ENCODE data around the gene ANKRD13D.

DNA sequence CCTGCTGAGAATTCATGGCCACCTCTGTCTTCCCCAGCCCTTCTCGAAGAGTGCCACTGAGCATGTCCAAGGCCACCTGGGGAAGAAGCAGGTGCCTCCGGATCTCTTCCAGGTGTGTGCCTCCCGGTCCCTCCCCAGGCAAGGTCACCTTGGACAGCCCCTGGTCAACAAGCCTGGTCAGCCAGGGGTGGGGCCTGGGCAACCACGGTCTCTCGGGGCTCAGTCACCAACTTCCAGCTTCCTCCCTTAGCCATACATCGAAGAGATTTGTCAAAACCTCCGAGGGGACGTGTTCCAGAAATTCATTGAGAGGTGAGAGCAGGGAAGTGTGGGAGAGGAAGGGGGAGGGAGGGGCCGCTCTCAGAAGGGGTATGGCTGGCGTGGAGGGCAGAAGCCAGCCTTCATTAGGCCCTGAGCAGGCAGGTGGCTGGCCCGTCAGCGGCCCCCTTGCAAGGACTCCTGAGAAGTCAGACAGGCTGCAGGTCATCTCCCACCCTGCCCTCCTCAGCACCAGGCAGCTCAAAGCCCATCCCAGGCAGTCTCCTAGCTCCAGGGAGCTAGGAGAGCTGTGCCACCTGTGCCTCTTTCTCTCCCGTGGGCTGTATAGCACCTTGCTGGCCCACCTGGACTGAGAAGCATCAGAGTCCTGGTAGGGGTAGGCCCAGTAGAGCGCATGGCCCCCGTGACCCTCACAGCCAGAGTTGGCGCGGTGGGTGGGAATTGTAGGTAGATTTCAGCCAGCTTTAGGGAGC is 9.3 kb upstream of the ANKRD13D start:
- TF ChIP-seq, protein P1, sequence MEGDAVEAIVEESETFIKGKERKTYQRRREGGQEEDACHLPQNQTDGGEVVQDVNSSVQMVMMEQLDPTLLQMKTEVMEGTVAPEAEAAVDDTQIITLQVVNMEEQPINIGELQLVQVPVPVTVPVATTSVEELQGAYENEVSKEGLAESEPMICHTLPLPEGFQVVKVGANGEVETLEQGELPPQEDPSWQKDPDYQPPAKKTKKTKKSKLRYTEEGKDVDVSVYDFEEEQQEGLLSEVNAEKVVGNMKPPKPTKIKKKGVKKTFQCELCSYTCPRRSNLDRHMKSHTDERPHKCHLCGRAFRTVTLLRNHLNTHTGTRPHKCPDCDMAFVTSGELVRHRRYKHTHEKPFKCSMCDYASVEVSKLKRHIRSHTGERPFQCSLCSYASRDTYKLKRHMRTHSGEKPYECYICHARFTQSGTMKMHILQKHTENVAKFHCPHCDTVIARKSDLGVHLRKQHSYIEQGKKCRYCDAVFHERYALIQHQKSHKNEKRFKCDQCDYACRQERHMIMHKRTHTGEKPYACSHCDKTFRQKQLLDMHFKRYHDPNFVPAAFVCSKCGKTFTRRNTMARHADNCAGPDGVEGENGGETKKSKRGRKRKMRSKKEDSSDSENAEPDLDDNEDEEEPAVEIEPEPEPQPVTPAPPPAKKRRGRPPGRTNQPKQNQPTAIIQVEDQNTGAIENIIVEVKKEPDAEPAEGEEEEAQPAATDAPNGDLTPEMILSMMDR (IDR thresholded peaks at IDR 0.05 in 4 of 5, conservative IDR thresholded peaks at IDR 0.05 in 1 of 5) = no peak
- no peak for TF ChIP-seq POLR2A (IDR thresholded peaks at IDR 0.05)

All from gastrocnemius medialis (tissue), 4 donors.